Neural cell (in vitro differentiated cells): ENCODE measurements around the gene ZNF18.
"Not testable (repeated sequence)": the region's sequence is repeated elsewhere in the genome, so short reads cannot be mapped to it uniquely, and the experiment has no call there.

Experiments used
- CTCF ChIP-seq: fragments of 450-650 bp; IDR thresholded peaks from 2 replicates; pipeline ENCODE4 v1.5.1; 2014; ENCODE audit warnings: antibody characterized with exemption, mild to moderate bottlenecking, moderate library complexity; ENCODE audit not compliant: poor library complexity, severe bottlenecking
- EP300 ChIP-seq: fragments of 450-650 bp; conservative IDR thresholded peaks from 2 replicates; pipeline ENCODE4 v1.6.1; 2014; ENCODE audit warnings: antibody characterized with exemption, mild to moderate bottlenecking, moderate library complexity; ENCODE audit not compliant: poor library complexity, severe bottlenecking
- POLR2AphosphoS5 ChIP-seq: IDR thresholded peaks from 2 replicates; pipeline ENCODE4 v1.6.1; 2012
- RAD21 ChIP-seq: fragments of 450-650 bp; conservative IDR thresholded peaks from 2 replicates; pipeline ENCODE4 v1.6.1; 2014; ENCODE audit warnings: antibody characterized with exemption, mild to moderate bottlenecking, moderate library complexity

DNA sequence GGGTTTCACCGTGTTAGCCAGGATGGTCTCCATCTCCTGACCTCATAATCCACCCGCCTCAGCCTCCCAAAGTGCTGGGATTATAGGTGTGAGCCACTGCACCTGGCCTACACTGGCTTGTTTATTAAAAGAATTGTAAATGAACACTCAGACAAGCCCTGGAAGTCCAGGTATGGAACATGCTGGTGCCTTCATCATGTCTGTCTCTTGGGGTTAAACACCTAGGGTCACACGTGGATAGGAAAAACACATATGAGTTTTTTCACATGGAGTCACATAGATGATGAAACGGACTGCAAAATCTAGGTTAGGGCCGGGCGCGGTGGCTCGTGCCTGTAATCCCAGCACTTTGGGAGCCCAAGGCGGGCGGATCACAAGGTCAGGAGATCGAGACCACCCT, 54.2 kb downstream of the ZNF18 start:
- not testable (repeated sequence) for TF ChIP-seq CTCF, POLR2AphosphoS5, RAD21, EP300
